Measurements from ENCODE around the gene AOPEP. TPM values are rescaled to one million over a fixed set of nuclear protein-coding genes. Genes with fewer than 3 reads are reported as not detected.
A peak's percentile ranks its signal among the peaks of the same experiment; 100 is the strongest.

Gene AOPEP
- polyA plus RNA-seq, 1 of the 3 experiments (the other 2 are of a cell fraction) = 54.6 TPM

- no peak for TF ChIP-seq SIN3A (IDR thresholded peaks at IDR 0.05; ENCODE audit: borderline replicate concordance, low read depth, low read length)
These were observed 283.9 kb downstream of the AOPEP start (continued) for GRCh38 chr9:95010431-95010838.

GRCh38 chr9:95012035-95012708, 285.7 kb downstream of the AOPEP start:
- Histone ChIP-seq H3K9me3 (no peaks in the 10 kb centered on the region), H3K9ac (peak overlapping the region; percentile 1; the same call in 1 of the 2 replicates), H3K36me3 (replicated peaks in 1 of 2; ENCODE audit: control insufficient read depth in 1 of 2, insufficient read depth in 2 of 2, low read length in 1 of 2) (peaks cover 72 to 74% of the 10 kb centered on the region in 2 experiments), H3K79me2 (ENCODE audit: insufficient read depth) (peaks cover 96% of the 10 kb centered on the region), H3K4me3 (ENCODE audit: low read depth in 2 of 2, low read length in 1 of 2) (no peak overlapping the region), H2AFZ (ENCODE audit: low read depth) (no peak overlapping the region), H3K9me2 (no peaks in the 10 kb centered on the region), H3K4me1 (ENCODE audit: control insufficient read depth in 1 of 2, insufficient read depth in 2 of 2, low read depth in 1 of 2, low read length in 1 of 2) (peaks cover 11 to 29% of the 10 kb centered on the region in 2 experiments; a peak in 3 of 4 replicates), H3F3A (replicated peaks; ENCODE audit: insufficient read depth) (peaks cover 39% of the 10 kb centered on the region), H4K20me1 (ENCODE audit: insufficient read depth) (no peaks in the 10 kb centered on the region), H3K27me3 (ENCODE audit: insufficient read depth) (no peaks in the 10 kb centered on the region), H3K4me2 (no peak overlapping the region), H3K27ac (ENCODE audit: low read depth in 2 of 2, low read length in 1 of 2) (peak overlapping the region; percentile 46 to 73)
- DNase-seq = no peak
- CTCF ChIA-PET = interaction anchor here (1.0 to 2.3 kb wide), 4 partner anchors 13 to 1206 kb away, joined by 3 to 10 read pairs (median 3); no protein-coding TSS in a partner anchor
- no peak for TF ChIP-seq MEF2A (IDR thresholded peaks at IDR 0.05; ENCODE audit: borderline replicate concordance, low read depth)
- no peak for TF ChIP-seq RFX5 (IDR thresholded peaks at IDR 0.05; ENCODE audit: low read length)
- TF ChIP-seq TCF12 (IDR thresholded peaks at IDR 0.05) = peak; percentile 23; the same call in 1 of the 2 replicates
- 0 out of 2 replicates have a peak, but pooled peaks have one; percentile 6 for TF ChIP-seq NFIC (IDR thresholded peaks at IDR 0.05; ENCODE audit: borderline replicate concordance)
- TF ChIP-seq GATA2 (CRISPR knock-in tag; IDR thresholded peaks at IDR 0.05) = no peak
- TF ChIP-seq RXRA (IDR thresholded peaks at IDR 0.05; ENCODE audit: borderline replicate concordance, low read depth) = no peak
- peak; percentile 23; the same call in 1 of the 2 replicates for TF ChIP-seq POLR2AphosphoS5 (IDR thresholded peaks at IDR 0.05; ENCODE audit: low read depth, low read length)
- TF ChIP-seq FOXJ3 (CRISPR knock-in tag; IDR thresholded peaks at IDR 0.05) = no peak
- WGBS (ENCODE audit: low lambda C conversion rate) = 58% methylated on average over 7 of the region's 7 CpGs
- POLR2A ChIA-PET = no interaction called here

GRCh38 chr9:95012902-95013301, 286.4 kb downstream of the AOPEP start:
- ChIA-PET POLR2A (no interaction called here), CTCF (interaction anchor here (1.2 to 1.4 kb wide), 3 partner anchors 11 to 229 kb away, joined by 3 to 6 read pairs (median 3); no protein-coding TSS in a partner anchor)
- Histone ChIP-seq H3F3A (replicated peaks; ENCODE audit: insufficient read depth) (peaks cover 41% of the 10 kb centered on the region), H3K36me3 (replicated peaks in 1 of 2; ENCODE audit: control insufficient read depth in 1 of 2, insufficient read depth in 2 of 2, low read length in 1 of 2) (peaks cover 75% of the 10 kb centered on the region in 2 experiments), H3K9ac (no peak overlapping the region), H3K9me3 (no peaks in the 10 kb centered on the region), H3K4me1 (ENCODE audit: control insufficient read depth in 1 of 2, insufficient read depth in 2 of 2, low read depth in 1 of 2, low read length in 1 of 2) (peaks cover 11 to 31% of the 10 kb centered on the region in 2 experiments; a peak in 3 of 4 replicates), H2AFZ (ENCODE audit: low read depth) (no peak overlapping the region), H3K4me3 (ENCODE audit: low read depth in 2 of 2, low read length in 1 of 2) (no peak overlapping the region), H3K27me3 (ENCODE audit: insufficient read depth) (no peaks in the 10 kb centered on the region), H4K20me1 (ENCODE audit: insufficient read depth) (no peaks in the 10 kb centered on the region), H3K79me2 (ENCODE audit: insufficient read depth) (peaks cover 96% of the 10 kb centered on the region), H3K4me2 (no peak overlapping the region), H3K27ac (ENCODE audit: low read depth in 2 of 2, low read length in 1 of 2) (peak overlapping the region in 1 of 2 experiments; percentile 73; a peak in 3 of 4 replicates), H3K9me2 (no peaks in the 10 kb centered on the region)
- DNase-seq = no peak
- WGBS (ENCODE audit: low lambda C conversion rate) = 74% methylated on average over 3 of the region's 3 CpGs
- no peak for TF ChIP-seq FOSL2 (IDR thresholded peaks at IDR 0.05; ENCODE audit: borderline replicate concordance, low read depth)
- TF ChIP-seq CTCF (IDR thresholded peaks at IDR 0.05) = no peak
- TF ChIP-seq IRF3 (IDR thresholded peaks at IDR 0.05; ENCODE audit: low read depth, low read length) = no peak
- no peak for TF ChIP-seq SIN3A (IDR thresholded peaks at IDR 0.05; ENCODE audit: borderline replicate concordance, low read depth, low read length)
